ENCODE measurements around the gene DISC1. TPM values are rescaled to one million over a fixed set of nuclear protein-coding genes. Genes with fewer than 3 reads are reported as not detected.

The DISC1 gene
- total RNA-seq, 1 donor from 2014 or later = 12.3 TPM

GRCh38 chr1:231821281-231821680 lies 194.7 kb downstream of the DISC1 start:
- Histone ChIP-seq H3K9me3 (no peaks in the 10 kb centered on the region), H3K27ac (no peak overlapping the region), H3K4me3 (no peak overlapping the region), H3K27me3 (no peaks in the 10 kb centered on the region), H3K4me1 (no peaks in the 10 kb centered on the region), H3K36me3 (no peaks in the 10 kb centered on the region)
- TF ChIP-seq POLR2A (IDR thresholded peaks at IDR 0.05) = no peak
- TF ChIP-seq CTCF (IDR thresholded peaks at IDR 0.05) = no peak
- no peak for TF ChIP-seq POLR2AphosphoS5 (IDR thresholded peaks at IDR 0.05; ENCODE audit: insufficient read depth in 1 of 2, low read depth in 1 of 2)
- DNase-seq (ENCODE audit: extremely low spot score in 2 of 2) = no peak
- intact Hi-C loops (cut with DNase I) = no loop called here

- DNase-seq (ENCODE audit: extremely low spot score in 2 of 2) = no peak
- Histone ChIP-seq H3K9me3 (no peaks in the 10 kb centered on the region), H3K36me3 (no peaks in the 10 kb centered on the region), H3K4me3 (no peak overlapping the region), H3K27ac (no peak overlapping the region), H3K27me3 (no peaks in the 10 kb centered on the region), H3K4me1 (no peaks in the 10 kb centered on the region)
- intact Hi-C loops (cut with DNase I) = no loop called here
- TF ChIP-seq CTCF (IDR thresholded peaks at IDR 0.05) = no peak
Measured at GRCh38 chr1:231822041-231822440, 195.5 kb downstream of the DISC1 start.

GRCh38 chr1:231826566-231826965 lies 200.0 kb downstream of the DISC1 start:
- no peak for DNase-seq (ENCODE audit: extremely low spot score in 2 of 2)
- peaks cover 6% of the 10 kb centered on the region for H3K4me1 ChIP-seq
- intact Hi-C loops (cut with DNase I) = no loop called here
- H3K27ac ChIP-seq = no peak overlapping the region
- no peak for TF ChIP-seq CTCF (IDR thresholded peaks at IDR 0.05)
- no peak for TF ChIP-seq POLR2AphosphoS5 (IDR thresholded peaks at IDR 0.05; ENCODE audit: insufficient read depth in 1 of 2, low read depth in 1 of 2)
- no peak for TF ChIP-seq POLR2A (IDR thresholded peaks at IDR 0.05)
- H3K27me3 ChIP-seq = no peaks in the 10 kb centered on the region
- no peak overlapping the region for H3K4me3 ChIP-seq
- H3K9me3 ChIP-seq = no peaks in the 10 kb centered on the region
- no peaks in the 10 kb centered on the region for H3K36me3 ChIP-seq

GRCh38 chr1:231827337-231828105 lies 200.9 kb downstream of the DISC1 start:
- TF ChIP-seq CTCF (IDR thresholded peaks at IDR 0.05) (no peak), POLR2A (IDR thresholded peaks at IDR 0.05) (no peak), POLR2AphosphoS5 (IDR thresholded peaks at IDR 0.05; ENCODE audit: insufficient read depth in 1 of 2, low read depth in 1 of 2) (no peak)
- H3K27me3 ChIP-seq = no peaks in the 10 kb centered on the region
- H3K9me3 ChIP-seq = no peaks in the 10 kb centered on the region
- DNase-seq (ENCODE audit: extremely low spot score in 2 of 2) = no peak
- peaks cover 6% of the 10 kb centered on the region for H3K4me1 ChIP-seq
- H3K4me3 ChIP-seq = no peak overlapping the region
- no peaks in the 10 kb centered on the region for H3K36me3 ChIP-seq
- intact Hi-C loops (cut with DNase I) = no loop called here
- H3K27ac ChIP-seq = no peak overlapping the region

GRCh38 chr1:231828182-231828920 lies 201.8 kb downstream of the DISC1 start:
- Histone ChIP-seq H3K36me3 (no peaks in the 10 kb centered on the region), H3K4me3 (no peak overlapping the region), H3K4me1 (peaks cover 6% of the 10 kb centered on the region), H3K27ac (no peak overlapping the region), H3K9me3 (no peaks in the 10 kb centered on the region), H3K27me3 (no peaks in the 10 kb centered on the region)
- DNase-seq (ENCODE audit: extremely low spot score in 2 of 2) = no peak
- intact Hi-C loops (cut with DNase I) = no loop called here
- TF ChIP-seq CTCF (IDR thresholded peaks at IDR 0.05) = no peak

Data from vagina (tissue), 2 donors.